OCI-M2 (cell line): ENCODE data around the gene RNF180.
"Not testable (repeated sequence)": the region's sequence is repeated elsewhere in the genome, so short reads cannot be mapped to it uniquely, and the experiment has no call there.

Experiments used
- DNase-seq: peaks from one replicate; lab custom pipeline; 2025; ENCODE audit not compliant: unreplicated experiment; lab: John Stamatoyannopoulos, UW

RNF180 gene

DNA sequence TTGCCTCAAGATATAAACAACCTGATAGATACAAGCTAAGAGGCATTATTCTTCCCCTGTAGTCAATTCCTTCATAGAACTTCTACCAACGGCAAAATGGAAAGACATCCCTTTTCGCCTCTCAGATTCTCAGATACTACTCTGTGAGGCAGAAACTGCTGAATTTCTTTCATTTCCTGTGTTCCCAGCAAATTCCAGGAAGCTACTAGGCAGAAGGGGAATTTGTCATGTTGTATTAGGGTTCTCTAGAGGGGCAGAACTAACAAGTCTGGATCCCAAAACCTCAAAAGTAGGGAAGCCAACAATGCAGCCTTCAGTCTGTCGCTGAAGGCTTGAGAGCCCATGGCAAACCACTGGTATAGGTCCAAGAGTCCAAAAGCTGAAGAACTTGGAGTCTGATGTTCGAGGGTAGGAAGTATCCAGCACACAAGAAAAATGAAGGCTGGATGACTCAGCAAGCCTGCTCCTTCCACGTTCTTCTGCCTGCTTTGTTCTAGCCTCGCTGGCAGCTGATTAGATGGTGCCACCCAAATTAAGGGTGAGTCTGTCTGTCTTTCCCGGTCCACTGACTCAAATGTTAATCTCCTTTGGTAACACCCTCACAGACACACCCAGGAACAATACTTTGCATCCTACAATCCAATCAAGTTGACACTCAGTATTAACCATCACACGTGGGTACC is 15.2 kb downstream of the RNF180 start:
- DNase-seq, result no peak

DNA sequence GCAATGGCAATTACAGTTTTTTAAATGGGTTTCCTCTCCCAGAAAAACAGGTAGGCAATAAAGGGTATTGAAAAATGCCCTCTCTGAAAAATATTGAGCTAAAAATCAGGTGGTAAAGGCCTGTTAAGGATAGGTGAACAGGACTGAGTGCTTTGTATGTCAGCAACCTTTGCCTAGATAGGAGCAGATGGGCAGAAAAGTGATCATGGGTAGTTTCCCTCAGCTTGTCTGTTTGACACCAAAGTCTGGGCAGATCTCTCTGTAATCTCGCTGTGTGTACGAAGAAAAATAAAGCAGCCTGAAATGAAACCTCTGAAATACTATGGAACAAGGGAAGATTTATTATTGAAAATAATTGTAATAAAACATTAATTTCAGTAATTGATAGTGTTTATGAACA is 15.8 kb downstream of the RNF180 start:
- DNase-seq, result no peak

- DNase-seq, result no peak
Measured at GRCh38 chr5:64183956-64184355, 18.3 kb downstream of the RNF180 start.

- no peak for DNase-seq
Measured at GRCh38 chr5:64184832-64185231, 19.2 kb downstream of the RNF180 start.

GRCh38 chr5:64188776-64189175 is 23.1 kb downstream of the RNF180 start:
- DNase-seq, result no peak

DNA sequence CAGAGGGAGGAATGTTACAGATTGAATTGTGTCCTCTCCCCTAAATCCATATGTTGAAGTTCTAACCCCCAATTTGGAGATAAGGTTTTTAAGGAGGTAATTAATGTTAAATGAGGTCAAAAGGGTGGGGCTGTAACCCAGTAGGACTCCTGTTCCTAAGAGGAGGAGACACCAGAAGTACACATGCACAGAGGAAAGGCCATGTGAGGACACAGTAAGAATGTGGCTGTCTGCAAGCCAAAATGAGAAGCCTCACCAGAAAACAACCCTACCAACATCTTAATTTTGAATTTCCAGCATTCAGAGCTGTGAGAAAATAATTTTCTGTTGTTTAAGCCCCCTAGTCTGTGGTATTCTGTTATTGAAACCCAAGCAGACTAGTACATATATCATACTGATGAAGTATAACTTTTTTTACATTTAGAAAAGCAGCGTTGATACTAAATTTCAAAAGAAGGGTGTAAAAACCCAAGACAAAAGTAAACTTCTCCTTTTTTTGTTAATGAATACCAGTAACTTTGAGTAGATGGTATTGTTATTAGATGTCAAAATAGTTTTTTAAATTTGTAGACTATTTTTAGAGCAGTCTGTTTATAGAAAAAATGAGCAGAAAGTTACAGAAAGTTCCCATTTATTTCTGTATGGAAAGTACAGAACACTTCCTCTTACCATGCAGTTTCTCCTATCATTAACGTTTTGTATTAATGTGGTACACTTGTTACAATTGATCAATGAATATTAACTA is 25.1 kb downstream of the RNF180 start:
- no peak for DNase-seq

DNA sequence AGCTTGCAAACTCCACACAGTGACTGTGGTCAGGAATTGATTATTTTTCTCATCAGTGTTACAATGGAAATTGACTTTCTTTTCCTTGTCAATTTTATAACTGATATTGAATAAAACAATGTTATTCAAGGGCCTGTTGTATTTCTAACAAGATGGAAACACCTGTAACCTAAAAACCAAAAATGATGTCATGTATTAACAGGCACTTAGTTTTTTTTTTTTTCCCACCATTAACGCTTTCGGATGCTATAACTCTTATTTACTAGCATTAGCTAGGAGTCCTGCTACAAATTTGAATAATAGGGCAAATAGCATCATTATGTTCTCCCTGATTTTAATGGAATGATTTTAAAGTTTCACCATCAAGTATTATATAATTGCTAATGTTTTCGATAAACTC is 30.3 kb downstream of the RNF180 start:
- no peak for DNase-seq

DNA sequence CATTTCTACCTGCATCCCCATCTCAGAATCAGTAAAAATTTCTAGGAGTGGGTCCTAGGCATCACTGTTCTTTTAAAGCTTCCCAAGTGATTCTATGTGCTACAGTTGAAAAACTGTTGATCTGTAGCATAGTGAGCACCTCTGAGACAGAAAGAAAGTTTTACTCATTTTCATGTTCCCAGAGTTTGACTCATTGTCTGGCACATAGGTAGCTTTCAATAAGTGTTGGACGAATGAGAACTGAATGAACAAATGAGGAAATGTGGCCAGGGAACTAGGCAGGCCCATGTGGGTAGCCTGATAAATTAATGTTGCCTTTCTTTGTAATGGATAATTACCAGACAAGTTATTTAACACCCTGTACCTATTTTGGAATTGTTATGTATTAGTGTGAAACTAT is 33.8 kb downstream of the RNF180 start:
- no peak for DNase-seq

GRCh38 chr5:64201996-64202395 is 36.4 kb downstream of the RNF180 start:
- no peak for DNase-seq

DNA sequence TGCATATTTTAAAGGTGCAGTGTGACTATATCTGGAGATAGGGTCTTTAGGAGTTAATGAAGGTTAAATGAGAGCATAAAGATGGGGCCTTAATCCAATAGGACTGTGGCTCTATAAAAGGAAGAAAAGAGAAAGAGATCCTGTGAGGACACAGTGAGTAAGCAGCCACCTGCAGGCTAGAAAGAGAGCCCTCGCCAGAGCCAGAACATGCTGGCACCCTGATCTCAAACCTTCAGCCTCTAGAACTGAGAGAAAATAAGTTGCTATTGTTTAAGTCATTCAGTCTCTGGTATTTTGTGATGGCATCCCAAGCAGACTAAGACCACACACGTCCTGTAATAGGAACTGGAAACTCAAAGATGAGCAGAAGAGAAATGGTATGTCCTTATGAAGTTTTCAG is 41.0 kb downstream of the RNF180 start:
- no peak for DNase-seq

GRCh38 chr5:64207978-64208377 is 42.3 kb downstream of the RNF180 start:
- no peak for DNase-seq

GRCh38 chr5:64209353-64209752 is 43.7 kb downstream of the RNF180 start:
- DNase-seq, result no peak

DNA sequence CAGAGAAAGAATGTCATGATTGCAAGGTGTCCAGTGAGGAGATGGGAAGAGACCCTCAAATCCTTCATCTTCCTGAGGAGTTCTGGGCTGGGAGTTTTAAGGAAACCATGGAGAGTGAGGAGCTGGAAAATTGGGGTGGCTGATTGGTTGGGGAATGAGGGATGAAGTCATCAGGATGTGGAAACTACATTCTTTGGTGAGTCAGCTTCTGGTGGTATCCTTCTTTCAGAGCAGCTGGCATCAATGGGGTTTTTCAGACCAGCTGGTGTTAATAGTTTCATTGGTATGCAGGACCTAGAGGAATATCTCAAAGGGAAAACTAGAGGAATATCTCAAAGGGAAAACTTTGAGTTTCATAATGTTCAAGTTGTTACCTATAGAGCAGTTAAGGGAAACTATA is 45.2 kb downstream of the RNF180 start:
- DNase-seq, result no peak

GRCh38 chr5:64213011-64213410 is 47.4 kb downstream of the RNF180 start:
- DNase-seq, result no peak

DNA sequence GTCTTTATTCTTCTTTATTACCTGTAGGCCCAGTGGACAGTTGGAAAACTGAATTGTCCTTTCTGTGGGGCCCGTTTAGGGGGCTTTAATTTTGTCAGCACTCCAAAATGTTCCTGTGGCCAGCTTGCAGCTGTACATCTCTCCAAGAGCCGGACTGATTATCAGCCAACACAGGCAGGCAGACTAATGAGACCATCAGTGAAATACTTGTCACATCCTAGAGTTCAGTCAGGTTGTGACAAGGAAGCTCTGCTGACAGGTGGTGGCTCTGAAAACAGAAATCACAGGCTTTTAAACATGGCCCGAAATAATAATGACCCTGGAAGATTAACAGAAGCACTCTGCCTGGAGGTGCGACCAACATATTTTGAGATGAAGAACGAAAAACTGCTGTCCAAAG is 47.9 kb downstream of the RNF180 start:
- DNase-seq, result no peak

- DNase-seq, result no peak
Measured at GRCh38 chr5:64214132-64214531, 48.5 kb downstream of the RNF180 start.

DNA sequence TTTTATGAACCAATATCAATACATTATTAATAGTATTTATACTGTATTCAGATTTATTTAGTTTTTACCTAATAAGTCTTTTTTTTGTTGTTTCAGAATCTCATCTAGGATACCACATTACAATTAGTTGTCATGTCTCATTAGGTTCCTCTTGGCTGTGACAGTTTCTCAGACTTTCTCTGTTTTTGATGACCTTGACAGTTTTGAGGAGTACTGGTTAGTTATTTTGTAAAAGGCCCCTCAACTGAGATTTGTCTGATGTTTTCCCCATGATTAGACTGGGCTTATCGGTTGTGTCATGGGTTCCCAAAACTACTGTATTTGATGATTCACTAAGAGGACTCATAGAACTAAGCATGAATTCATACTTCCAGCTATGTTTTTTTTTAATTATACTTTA is 56.3 kb downstream of the RNF180 start:
- no peak for DNase-seq

- DNase-seq, result not testable (repeated sequence)
Measured at GRCh38 chr5:64225286-64225981, 59.8 kb downstream of the RNF180 start.

GRCh38 chr5:64227131-64227537 is 61.5 kb downstream of the RNF180 start:
- not testable (repeated sequence) for DNase-seq

DNA sequence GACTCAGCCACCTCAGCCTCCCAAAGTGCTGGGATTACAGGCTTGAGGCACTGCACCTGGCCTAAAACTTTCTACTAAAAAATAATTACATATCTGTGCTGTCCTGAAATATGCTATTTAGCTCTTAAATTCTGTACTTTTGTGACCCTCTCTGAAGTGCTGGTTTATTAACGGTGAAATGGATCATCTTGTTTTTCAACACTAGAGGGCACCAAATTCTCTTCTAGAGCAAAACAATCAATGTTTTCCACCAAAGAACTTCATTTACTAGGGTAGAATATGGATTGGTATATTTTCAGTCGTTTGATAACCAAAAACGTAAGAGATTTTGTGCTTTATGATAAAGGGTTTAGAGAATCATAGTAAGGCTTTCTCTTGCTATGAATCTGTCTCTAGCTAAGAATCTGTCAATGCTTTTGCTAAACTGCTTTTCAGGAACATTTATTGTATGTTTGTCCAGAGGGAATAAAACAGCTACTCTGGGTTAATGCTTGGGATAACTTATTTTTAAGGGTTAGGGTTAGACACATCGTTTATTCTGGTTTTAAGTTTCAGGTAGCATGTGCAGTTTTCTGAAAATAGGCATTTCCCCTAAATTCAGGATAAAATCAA is 63.6 kb downstream of the RNF180 start:
- DNase-seq, result no peak

DNA sequence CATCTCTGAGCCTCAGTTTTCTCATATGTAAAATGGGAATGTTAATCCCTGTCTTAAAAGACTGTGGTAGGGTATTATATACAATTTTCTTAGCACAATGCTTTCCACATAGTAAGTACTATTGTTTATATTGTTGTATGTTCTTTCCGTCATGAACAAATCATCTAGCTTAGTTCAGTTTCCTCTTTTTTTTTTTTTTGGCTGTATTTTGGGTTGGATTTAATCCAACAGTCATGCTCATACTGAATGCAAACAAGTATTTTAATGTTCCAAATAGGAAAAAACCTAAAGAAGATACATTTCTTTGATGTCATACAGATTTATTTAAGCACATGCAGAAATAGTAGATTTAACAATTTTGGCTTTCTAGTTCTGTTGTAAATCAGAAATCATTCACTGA is 95.1 kb downstream of the RNF180 start:
- DNase-seq, result no peak

DNA sequence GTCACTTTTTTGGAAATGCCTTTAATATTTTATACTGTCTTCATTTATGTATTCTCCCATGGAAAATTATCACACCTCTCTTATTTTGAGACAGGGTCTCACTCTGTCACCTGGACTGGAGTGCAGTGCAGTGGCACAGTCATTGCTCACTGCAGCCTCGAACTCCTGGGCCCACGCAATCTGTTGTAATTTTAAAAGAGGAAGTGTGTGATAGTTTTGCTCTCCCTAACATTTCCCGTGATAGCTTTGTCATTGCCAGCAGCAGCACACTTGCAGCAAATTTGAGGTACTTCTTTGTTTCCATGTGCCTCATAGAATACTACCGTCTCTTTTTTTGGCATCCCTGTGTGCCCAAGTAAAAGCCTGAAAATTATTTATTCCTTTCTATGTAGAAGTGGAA is 103.5 kb downstream of the RNF180 start:
- no peak for DNase-seq
